ENCODE data around the gene CETP.

CETP gene

GRCh38 chr16:56918467-56919012, 43.2 kb upstream of the CETP start:
- TF ChIP-seq CTCF (conservative IDR thresholded peaks at IDR 0.05; ENCODE audit: control insufficient read depth, insufficient read depth, low read depth, low read length): no peak
- DNase-seq (ENCODE audit: low read depth): no peak
- H3K4me3 ChIP-seq (ENCODE audit: control insufficient read depth, low read depth, low read length): no peak overlapping the region

GRCh38 chr16:56919099-56919800, 42.5 kb upstream of the CETP start:
- no peak overlapping the region for H3K4me3 ChIP-seq (ENCODE audit: control insufficient read depth, low read depth, low read length)
- DNase-seq (ENCODE audit: low read depth): no peak
- no peak for TF ChIP-seq CTCF (conservative IDR thresholded peaks at IDR 0.05; ENCODE audit: control insufficient read depth, insufficient read depth, low read depth, low read length)

GRCh38 chr16:56921571-56921970, 40.2 kb upstream of the CETP start:
- TF ChIP-seq CTCF (conservative IDR thresholded peaks at IDR 0.05; ENCODE audit: control insufficient read depth, insufficient read depth, low read depth, low read length): no peak
- no peak for DNase-seq (ENCODE audit: low read depth)
- H3K4me3 ChIP-seq (ENCODE audit: control insufficient read depth, low read depth, low read length): no peak overlapping the region

- no peak overlapping the region for H3K4me3 ChIP-seq (ENCODE audit: control insufficient read depth, low read depth, low read length)
These were observed 38.2 kb upstream of the CETP start for GRCh38 chr16:56923481-56924091.

DNA sequence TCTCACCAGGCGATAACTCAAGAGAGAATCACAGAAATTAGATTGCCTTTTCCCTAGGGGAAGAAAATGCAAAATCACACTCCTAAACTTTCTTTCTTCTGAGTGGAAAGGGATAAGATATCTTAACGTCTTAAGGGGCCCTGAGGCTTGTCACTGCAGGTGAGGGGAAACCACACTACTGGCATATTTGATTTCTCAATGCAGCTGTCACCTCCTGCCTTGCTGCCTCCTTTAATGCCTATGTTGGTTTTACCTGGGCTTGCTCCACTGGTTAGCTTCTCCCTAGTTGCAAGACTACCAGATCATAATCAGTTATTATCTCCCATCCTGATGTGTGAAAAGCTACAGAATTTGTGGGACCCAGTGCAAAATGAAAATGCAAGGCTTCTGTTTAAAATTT, 34.3 kb upstream of the CETP start:
- no peak overlapping the region for H3K4me3 ChIP-seq (ENCODE audit: control insufficient read depth, low read depth, low read length)
- DNase-seq (ENCODE audit: low read depth): no peak
- TF ChIP-seq CTCF (conservative IDR thresholded peaks at IDR 0.05; ENCODE audit: control insufficient read depth, insufficient read depth, low read depth, low read length): no peak

More at GRCh38 chr16:56923481-56924091, 38.2 kb upstream of the CETP start:
- TF ChIP-seq CTCF (conservative IDR thresholded peaks at IDR 0.05; ENCODE audit: control insufficient read depth, insufficient read depth, low read depth, low read length): no peak
- DNase-seq (ENCODE audit: low read depth): peak; percentile 21

DNA sequence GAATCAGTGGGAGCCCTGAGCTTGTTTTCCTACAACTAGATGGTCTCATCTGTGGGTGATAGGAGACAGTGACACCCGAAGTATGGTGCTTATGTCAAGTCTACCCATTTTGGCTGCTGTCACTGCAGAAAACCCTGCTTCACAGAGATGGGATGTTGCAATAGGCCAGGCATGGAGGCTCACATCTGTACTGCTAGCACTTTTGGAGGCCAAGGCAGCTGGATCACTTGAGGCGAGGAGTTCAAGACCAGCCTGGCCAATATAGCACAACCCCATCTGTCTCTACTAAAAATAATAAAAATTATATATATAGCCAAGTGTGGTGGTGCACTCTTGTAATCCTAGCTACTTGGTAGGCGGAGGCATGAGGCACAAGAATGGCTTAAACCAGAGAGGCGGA, 32.1 kb upstream of the CETP start:
- DNase-seq (ENCODE audit: low read depth): no peak
- TF ChIP-seq CTCF (conservative IDR thresholded peaks at IDR 0.05; ENCODE audit: control insufficient read depth, insufficient read depth, low read depth, low read length): no peak

More for the DNA sequence above, 32.1 kb upstream of the CETP start:
- no peak overlapping the region for H3K4me3 ChIP-seq (ENCODE audit: control insufficient read depth, low read depth, low read length)

Data from fibroblast of mammary gland (primary cell).